GM18511 (cell line): ENCODE results near the gene ZNF749.

ENCODE experiments used
- ATAC-seq: cut with Tn5 transposase; IDR thresholded peaks from one replicate; pipeline ENCODE4 v1.9.1; 2021; ENCODE audit warnings: mild to moderate bottlenecking, moderate library complexity; ENCODE audit not compliant: unreplicated experiment

ZNF749 gene

GRCh38 chr19:57435062-57435978 lies at the start of gene ZNF749:
ZNF749 (plus strand) TSS chr19:57435325; CDS start chr19:57435579, 254 bp downstream.
- ATAC-seq: peak; percentile 98

DNA sequence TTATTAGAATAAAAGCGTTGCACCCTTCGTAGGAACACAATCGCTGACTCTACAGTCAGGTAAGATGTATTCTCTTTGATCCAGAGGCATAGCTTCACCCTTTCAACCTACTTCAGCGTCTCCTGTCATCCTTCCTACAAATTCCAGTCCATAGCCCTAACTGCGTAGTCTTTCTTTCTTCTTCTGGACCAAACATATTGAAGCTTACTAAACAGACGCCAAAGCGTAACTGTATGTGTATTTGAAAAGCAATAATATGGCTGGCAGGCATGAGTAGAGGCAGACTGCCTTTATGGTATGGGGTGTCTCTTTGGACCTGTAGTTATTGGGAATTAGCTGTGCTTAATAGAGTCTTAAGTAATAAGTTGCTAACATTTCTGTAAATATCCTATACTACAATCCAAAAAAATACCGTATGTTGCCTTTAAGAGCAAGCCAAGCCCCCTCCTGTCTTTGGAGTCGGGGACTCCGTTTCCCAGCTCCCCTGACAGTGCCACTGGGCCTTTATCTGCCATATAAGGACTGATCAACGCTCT lies 45.9 kb upstream of the ZNF749 start:
- no peak for ATAC-seq

DNA sequence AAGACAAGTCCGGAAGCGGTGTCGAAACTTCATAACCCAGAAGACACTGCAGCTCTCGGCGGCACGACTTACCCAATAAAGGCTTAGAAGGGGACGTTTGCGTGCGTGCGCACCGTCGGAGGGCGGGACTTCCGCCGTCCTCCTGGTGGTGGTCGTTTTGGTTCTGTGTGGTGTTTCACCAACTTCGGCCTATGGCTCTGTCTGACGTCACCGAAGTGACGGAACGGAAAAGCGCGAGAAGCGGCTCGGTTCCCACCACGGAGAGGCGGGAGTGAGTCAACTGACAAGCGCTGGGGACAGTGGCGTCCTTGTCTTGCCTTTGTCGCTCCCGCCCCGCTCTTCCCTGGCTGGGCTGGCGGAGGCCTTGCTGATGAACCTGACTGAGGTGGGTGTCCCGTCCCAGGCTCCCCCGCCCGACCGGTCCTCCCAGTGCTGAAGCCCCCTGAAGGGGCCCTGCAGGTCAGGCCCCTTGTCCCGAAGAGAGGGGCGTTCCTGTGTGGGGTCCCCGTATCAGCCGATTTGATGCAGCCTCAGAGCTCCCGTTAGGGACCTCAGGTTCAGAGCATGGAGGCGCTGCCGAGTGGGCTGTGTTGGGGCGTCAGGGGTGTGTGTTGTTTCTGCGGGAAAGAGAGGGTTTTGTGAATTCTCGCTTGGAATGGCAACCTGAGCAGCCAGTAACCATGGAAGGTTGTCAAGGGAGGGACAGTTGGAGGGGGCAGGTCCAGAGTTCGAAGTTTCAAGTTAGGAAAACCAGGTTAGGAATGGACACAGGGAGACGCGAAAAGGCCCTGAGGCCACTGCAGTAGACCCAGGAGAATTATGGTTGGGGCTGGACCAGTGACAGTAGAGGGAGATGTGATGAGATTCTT lies 45.2 kb upstream of the ZNF749 start, which contains the start of gene ZNF548:
Gene ZNF548 (plus strand): TSS at position 125 of the 869 bp plus-strand sequence. CDS start 246 bp downstream, at position 371.
- peak; percentile 99 for ATAC-seq

GRCh38 chr19:57395710-57396109 lies 39.4 kb upstream of the ZNF749 start:
- ATAC-seq: no peak

DNA sequence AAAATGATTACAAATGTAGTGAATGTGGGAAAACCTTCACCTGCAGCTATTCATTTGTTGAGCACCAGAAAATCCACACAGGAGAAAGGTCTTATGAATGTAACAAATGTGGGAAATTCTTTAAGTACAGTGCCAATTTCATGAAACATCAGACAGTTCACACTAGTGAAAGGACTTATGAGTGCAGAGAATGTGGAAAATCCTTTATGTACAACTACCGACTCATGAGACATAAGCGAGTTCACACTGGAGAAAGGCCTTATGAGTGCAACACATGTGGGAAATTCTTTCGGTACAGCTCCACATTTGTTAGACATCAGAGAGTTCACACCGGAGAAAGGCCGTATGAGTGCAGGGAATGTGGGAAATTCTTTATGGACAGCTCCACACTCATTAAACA lies 36.3 kb upstream of the ZNF749 start:
- ATAC-seq: no peak

GRCh38 chr19:57403737-57404563 lies 31.2 kb upstream of the ZNF749 start:
- no peak for ATAC-seq

GRCh38 chr19:57406516-57407123 lies 28.5 kb upstream of the ZNF749 start:
- ATAC-seq: no peak

DNA sequence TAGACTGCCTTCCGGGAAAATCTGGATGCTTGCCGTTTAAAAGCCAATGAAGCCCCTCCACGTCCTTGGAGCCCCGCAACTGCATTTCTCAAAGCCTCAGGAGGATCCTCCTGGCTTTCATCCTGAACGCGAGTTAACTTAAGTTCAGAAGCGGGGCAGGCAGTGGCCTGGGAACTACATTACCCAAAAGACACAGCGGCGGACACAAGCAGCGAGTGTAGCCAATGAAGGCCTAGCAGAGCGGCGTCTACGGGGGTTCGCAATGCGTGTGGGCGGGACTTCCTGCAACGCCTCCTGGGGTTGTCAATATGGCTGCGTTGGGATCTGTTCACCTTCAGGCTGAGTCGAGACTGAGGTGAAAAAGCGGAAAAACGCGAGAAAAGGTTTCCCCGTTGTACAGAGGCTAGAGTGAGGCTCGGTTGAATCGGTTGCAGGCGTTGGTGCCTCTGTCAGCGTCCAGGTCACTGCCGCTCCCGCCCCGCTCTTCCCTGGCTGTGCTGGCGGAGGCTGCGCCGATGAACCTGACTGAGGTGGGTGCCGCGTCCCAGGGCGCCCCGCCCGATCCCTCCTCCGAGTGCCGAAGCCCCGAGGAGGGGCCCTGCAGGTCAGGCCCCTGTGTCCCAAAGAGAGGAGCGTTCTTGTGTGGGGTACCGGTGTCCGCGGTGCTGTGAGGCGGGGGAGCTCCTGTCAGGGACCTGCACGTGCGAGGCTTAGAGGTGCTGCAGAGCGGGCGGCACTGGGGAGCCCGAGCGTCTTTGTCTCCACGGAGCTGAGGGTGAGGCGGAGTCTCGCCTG lies 24.1 kb upstream of the ZNF749 start, which contains the start of gene ZNF17:
Gene ZNF17 (plus strand): TSS at position 285 of the 795 bp plus-strand sequence. CDS start 2,455 bp downstream, outside the sequence.
- peak; percentile 100 for ATAC-seq

GRCh38 chr19:57419439-57419838 lies 15.7 kb upstream of the ZNF749 start:
- no peak for ATAC-seq

DNA sequence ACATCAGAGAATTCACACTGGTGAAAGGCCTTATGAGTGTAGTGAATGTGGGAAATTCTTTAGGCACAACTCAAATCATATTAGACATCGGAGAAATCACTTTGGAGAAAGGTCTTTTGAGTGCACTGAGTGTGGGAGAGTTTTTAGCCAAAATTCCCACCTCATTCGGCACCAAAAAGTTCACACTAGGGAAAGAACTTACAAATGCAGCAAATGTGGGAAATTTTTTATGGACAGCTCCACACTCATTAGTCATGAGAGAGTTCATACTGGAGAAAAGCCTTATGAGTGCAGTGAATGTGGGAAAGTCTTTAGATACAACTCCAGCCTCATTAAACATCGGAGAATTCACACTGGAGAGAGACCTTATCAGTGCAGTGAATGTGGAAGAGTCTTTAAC lies 14.1 kb upstream of the ZNF749 start:
- ATAC-seq: no peak

GRCh38 chr19:57434386-57435061 lies 601 bp upstream of the ZNF749 start:
- ATAC-seq: peak; percentile 21

DNA sequence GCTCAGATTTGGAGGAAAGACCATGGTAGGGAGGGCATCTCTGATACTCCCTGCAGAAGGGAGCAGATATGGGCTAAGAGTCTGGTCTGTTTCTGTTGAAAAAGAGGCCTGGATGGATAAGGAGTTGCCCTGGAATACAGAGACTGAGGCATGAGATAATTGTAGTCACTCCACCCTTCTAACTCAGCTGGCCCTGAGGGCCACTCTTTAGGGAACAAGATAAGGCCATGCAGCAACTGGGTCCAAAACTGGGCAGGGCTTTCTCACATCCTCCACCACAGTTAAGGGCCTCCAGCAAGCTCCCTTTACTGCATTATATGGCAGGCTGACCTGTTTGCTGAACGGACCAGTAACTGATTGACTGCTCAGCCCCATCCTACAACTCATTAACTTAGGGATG lies 1.3 kb downstream of the ZNF749 start:
- no peak for ATAC-seq

DNA sequence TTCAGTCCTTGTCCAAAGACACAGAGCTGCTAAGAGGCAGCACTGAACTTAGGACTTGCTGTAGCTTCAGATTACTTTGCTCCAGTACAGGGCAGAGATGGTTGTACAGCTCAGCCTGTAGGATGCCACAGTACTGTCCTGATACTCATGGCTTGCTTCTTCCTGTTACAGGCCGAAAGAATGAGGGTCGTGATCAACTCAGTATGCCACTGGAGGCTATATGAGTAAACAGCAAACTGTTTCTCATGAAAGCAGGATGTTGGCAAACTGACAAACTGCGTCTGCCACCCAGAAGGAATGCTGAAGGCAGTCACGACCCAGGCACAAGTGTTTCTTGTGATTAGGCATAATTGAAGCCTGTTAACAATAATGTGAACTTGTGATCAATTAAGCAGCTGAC lies 2.8 kb downstream of the ZNF749 start:
- ATAC-seq: no peak

DNA sequence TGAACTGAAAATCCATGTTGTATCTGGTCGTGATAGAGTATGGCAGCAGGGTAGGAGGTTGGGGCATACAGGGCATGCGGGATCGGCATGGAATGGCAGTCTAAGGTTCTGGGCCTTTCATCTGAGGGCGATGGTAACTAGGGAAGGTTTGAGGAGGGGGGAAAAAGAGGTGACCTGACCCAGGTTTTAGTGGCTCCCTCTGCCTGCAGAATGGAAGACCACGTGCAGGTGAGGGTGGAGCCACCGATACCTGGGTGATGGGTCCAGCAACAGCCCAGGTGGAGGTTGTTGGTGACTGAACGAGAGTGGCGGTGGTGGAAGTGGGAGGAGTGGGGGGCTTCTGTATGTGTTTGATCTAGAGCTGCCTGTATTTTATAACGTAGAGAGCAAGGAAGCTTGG lies 3.8 kb downstream of the ZNF749 start:
- no peak for ATAC-seq

DNA sequence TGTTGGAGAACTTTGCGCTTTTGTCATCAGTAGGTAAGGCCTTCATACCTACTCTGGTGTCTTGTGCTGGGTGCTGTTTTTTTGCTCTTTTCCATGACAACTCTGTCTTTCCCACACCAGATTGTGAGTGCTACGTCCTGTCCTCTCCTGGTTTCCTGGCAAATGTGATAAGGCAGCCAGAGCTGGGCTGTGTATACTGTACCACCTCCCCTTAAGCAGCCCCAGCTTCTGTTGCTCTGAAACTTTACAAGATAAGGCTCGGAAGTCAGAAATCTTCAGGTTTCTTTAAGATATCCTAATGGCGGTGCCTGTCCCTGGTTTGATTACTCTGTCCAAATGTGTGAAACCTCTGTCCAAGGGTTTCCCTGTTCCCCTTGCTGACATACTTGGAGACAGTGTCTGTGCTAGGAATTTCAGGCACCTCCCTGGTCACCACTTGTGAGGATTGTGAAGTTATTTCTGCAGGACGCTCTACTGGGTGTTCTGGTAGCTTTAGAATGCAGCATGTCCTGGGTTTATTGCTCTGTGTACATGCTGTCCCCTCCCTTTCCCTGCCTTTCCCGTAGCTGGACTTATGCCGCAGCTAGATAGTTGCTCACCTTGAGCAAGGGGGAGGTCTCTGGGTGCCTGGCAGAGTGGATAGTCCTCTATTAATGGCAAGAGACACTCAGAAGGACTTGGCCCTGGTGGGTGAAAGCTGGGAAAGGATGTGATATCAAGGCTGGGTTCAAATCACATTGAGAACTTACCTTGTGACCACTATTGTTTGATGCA lies 7.0 kb downstream of the ZNF749 start:
- ATAC-seq: no peak

GRCh38 chr19:57443121-57443696 lies 8.1 kb downstream of the ZNF749 start:
- no peak for ATAC-seq

- ATAC-seq: no peak
Measured at GRCh38 chr19:57452307-57452706, 17.2 kb downstream of the ZNF749 start.
